ENCODE measurements around the gene ZDHHC20. TPM values are rescaled to one million over a fixed set of nuclear protein-coding genes. Genes with fewer than 3 reads are reported as not detected.

ZDHHC20 gene
- total RNA-seq, 1 experiment from 2014 or later = 90.6 TPM

DNA sequence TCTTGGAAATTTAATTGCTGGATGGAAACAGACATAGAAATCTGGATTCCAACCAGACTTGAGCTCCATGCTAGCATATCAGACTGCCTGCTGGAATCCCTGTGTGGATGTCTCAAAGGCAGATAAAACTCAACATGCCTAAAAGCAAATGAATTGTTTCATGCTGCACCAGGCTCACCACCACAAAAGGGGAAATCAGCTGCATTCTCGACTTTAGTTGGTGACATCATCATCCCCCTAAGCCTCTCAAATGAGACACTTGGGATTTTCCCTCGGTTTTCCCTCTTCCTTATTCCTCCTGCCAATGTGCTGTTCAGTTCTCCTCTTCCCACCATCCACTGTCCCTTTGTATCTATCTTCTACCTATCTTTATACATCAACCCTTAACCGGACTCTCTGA lies 134.3 kb downstream of the ZDHHC20 start:
- no TSS peak for BruUV-seq (replicated peaks)
- H3K4me3 Mint-ChIP-seq (ENCODE audit: low read depth, unreplicated experiment) = no peak overlapping the region

DNA sequence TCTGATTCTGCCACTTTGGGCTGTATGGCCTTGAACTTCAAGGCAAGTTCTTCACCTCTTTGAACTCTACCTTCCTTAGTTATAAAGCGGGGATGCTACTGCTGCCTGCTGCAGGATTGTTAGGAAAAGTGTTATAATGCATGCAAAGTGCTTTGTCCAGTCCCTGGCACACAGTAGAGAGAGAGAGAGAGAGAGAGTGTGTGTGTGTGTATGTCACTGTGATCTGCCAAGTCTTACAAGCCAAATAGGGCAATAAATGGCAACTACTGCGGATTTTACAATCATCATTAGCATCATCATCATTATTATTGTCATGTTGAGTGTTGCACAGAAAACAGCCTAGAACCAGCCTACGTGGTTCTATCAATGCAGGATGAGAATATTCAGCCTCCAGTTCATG lies 136.1 kb downstream of the ZDHHC20 start:
- H3K36me3 Mint-ChIP-seq (ENCODE audit: insufficient read depth, unreplicated experiment) = peaks cover 7% of the 10 kb centered on the region
- no peak for DNase-seq
- CTCF ChIA-PET = no interaction called here
- no peaks in the 10 kb centered on the region for H3K9me3 Mint-ChIP-seq (ENCODE audit: low read depth, unreplicated experiment)
- intact Hi-C loops (cut with micrococcal nuclease; ENCODE audit: unreplicated experiment) = no loop called here
- no peak overlapping the region for H3K4me3 Mint-ChIP-seq (ENCODE audit: low read depth, unreplicated experiment)
- H3K27ac Mint-ChIP-seq (ENCODE audit: unreplicated experiment) = no peak overlapping the region
- H3K4me1 Mint-ChIP-seq (ENCODE audit: low read depth, unreplicated experiment) = peaks cover 8% of the 10 kb centered on the region
- H3K27me3 Mint-ChIP-seq (ENCODE audit: unreplicated experiment) = no peaks in the 10 kb centered on the region
- TF ChIP-seq, protein P1, sequence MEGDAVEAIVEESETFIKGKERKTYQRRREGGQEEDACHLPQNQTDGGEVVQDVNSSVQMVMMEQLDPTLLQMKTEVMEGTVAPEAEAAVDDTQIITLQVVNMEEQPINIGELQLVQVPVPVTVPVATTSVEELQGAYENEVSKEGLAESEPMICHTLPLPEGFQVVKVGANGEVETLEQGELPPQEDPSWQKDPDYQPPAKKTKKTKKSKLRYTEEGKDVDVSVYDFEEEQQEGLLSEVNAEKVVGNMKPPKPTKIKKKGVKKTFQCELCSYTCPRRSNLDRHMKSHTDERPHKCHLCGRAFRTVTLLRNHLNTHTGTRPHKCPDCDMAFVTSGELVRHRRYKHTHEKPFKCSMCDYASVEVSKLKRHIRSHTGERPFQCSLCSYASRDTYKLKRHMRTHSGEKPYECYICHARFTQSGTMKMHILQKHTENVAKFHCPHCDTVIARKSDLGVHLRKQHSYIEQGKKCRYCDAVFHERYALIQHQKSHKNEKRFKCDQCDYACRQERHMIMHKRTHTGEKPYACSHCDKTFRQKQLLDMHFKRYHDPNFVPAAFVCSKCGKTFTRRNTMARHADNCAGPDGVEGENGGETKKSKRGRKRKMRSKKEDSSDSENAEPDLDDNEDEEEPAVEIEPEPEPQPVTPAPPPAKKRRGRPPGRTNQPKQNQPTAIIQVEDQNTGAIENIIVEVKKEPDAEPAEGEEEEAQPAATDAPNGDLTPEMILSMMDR (IDR thresholded peaks at IDR 0.05; ENCODE audit: unreplicated experiment) = no peak
- BruUV-seq (replicated peaks) = no TSS peak

More for the DNA sequence above, 134.3 kb downstream of the ZDHHC20 start:
- Mint-ChIP-seq H3K9me3 (ENCODE audit: low read depth, unreplicated experiment) (no peaks in the 10 kb centered on the region), H3K36me3 (ENCODE audit: insufficient read depth, unreplicated experiment) (peaks cover 7% of the 10 kb centered on the region), H3K27me3 (ENCODE audit: unreplicated experiment) (no peaks in the 10 kb centered on the region), H3K27ac (ENCODE audit: unreplicated experiment) (no peak overlapping the region), H3K4me1 (ENCODE audit: low read depth, unreplicated experiment) (peaks cover 8% of the 10 kb centered on the region)
- intact Hi-C loops (cut with micrococcal nuclease; ENCODE audit: unreplicated experiment) = no loop called here
- CTCF ChIA-PET = no interaction called here
- no peak for DNase-seq
- TF ChIP-seq, protein P1 (IDR thresholded peaks at IDR 0.05; ENCODE audit: unreplicated experiment) = no peak

Other genes starting within 250 kb of the ZDHHC20 start
- gene MICU2, start 144.9 kb upstream of the ZDHHC20 start, total RNA-seq (2022) = 16.3 and 17.4 TPM in 2 replicates
- 0.32 TPM in 1 of 2 replicates, not detected in the other for gene FGF9, start 211.8 kb upstream of the ZDHHC20 start, total RNA-seq (2022)